Measurements from ENCODE around the gene PRKCA.

PRKCA gene

DNA sequence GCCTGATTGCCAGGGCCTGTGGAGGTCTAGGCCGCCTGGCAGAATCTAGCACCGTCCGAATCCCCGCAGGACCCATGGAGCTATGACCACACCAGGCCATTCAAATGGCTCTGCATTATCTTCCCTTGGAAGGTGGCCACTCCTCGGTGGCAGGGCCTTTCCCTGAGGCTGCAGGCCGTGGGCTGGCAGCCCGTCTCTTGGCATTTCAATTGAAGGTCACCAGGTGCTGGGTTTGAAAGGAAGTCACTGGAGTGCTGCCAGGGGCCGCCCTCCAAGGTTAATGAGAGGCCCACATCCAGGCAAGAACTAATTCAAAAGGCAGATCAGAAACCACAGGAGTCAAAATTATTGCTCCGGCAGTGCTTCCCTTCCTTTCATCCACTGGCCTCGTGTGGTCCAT is 504.8 kb downstream of the PRKCA start:
- DNase-seq (ENCODE audit: low spot score) = no peak
- TF ChIP-seq, protein P1, sequence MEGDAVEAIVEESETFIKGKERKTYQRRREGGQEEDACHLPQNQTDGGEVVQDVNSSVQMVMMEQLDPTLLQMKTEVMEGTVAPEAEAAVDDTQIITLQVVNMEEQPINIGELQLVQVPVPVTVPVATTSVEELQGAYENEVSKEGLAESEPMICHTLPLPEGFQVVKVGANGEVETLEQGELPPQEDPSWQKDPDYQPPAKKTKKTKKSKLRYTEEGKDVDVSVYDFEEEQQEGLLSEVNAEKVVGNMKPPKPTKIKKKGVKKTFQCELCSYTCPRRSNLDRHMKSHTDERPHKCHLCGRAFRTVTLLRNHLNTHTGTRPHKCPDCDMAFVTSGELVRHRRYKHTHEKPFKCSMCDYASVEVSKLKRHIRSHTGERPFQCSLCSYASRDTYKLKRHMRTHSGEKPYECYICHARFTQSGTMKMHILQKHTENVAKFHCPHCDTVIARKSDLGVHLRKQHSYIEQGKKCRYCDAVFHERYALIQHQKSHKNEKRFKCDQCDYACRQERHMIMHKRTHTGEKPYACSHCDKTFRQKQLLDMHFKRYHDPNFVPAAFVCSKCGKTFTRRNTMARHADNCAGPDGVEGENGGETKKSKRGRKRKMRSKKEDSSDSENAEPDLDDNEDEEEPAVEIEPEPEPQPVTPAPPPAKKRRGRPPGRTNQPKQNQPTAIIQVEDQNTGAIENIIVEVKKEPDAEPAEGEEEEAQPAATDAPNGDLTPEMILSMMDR (IDR thresholded peaks at IDR 0.05; ENCODE audit: extremely low read depth, missing control alignments) = no peak

DNA sequence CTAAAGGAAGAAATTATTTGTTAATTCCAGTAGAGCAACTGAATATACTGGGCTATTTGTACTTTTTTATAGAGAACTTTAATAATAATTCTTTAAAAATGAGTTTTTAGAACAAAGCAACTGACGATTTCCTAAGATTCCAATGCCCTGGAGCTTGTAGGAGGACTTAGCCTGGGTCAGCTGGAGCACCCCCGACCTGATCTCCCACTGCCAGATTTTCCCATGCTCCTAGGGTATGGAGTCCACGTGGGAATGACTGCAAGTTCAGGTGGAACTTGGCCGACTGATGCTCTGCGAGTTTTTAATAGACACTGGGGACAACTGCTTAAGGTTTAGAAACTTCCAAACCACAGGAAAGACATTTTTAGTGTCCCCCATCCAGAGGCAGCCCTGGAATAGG is 507.0 kb downstream of the PRKCA start:
- DNase-seq (ENCODE audit: low spot score) = no peak
- TF ChIP-seq, protein P1 (IDR thresholded peaks at IDR 0.05; ENCODE audit: extremely low read depth, missing control alignments) = no peak

DNA sequence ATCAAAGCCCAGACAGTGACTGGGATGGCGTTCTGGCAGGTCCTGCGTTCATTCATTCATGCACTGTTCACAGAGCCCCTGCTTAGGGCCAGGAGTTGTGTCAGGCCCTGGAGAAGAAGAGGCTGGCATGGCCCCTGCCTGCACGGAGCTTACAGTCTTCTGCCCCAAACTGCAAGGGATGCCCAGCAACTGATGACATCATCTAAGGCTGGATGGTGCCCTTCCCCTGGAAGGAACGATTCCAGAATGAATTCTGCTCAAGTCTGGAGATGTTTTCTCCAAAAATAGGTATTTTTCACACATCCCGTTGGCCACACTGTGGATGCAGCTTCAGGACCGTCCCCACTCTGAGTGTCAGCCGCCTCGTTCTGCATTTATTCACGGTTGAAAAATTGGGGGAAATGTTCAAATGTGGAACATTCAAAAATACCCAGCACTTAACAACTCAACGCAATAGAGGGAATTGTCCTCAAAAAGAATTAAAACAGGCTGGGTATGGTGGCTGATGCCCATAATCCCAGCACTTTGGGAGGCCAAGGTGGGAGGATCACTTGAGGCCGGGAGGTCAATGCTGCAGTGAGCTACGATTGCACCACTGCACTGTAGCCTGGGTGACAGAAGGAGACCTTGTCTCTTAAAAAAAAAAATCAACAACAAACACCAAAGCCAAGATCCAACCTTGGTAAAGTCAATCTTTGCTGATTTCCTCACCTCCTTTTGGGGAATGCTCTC is 508.7 kb downstream of the PRKCA start:
- DNase-seq (ENCODE audit: low spot score) = no peak
- TF ChIP-seq, protein P1 (IDR thresholded peaks at IDR 0.05; ENCODE audit: extremely low read depth, missing control alignments) = no peak

DNA sequence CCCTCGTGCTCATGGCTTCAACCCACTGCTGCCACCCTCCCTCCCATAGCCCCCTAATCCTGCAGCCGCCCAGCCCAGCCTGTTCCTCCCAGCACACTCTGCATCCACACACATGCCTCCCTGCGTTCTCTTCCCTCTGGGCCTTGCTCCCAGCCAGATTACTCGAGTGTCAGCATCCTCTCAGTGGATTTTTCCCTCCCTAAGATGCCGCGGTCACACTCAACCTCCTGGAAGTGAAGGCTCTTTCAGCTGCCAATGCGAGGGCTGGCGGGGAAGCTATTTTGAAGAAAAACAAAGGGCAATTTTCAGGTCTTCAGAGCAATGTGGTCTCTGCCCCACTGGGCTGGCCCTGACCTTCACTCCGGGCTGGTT is 509.3 kb downstream of the PRKCA start:
- TF ChIP-seq, protein P1 (IDR thresholded peaks at IDR 0.05; ENCODE audit: extremely low read depth, missing control alignments) = no peak

DNA sequence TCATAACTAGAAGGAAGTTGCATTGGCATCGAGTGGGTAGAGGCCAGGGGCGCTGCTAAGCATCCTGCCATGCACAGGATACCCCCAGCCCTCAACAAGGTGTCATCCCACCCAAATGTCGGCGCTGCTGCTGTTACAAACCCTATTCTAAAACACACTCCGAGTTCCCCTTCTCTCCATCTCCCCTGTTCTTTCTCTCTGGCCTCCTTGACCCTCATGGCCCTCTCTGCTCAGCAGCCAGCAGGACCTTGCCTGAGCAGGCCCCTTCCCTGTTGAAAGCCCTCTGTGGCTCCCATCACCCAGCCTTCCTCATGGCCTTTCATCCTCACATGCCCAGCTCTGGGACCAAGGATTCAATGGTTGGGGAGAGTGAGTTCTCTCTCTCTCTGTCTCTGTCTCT is 510.2 kb downstream of the PRKCA start:
- no peak for DNase-seq (ENCODE audit: low spot score)
- TF ChIP-seq, protein P1 (IDR thresholded peaks at IDR 0.05; ENCODE audit: extremely low read depth, missing control alignments) = no peak

More for the DNA sequence above, 509.3 kb downstream of the PRKCA start:
- DNase-seq (ENCODE audit: low spot score) = no peak

DNA sequence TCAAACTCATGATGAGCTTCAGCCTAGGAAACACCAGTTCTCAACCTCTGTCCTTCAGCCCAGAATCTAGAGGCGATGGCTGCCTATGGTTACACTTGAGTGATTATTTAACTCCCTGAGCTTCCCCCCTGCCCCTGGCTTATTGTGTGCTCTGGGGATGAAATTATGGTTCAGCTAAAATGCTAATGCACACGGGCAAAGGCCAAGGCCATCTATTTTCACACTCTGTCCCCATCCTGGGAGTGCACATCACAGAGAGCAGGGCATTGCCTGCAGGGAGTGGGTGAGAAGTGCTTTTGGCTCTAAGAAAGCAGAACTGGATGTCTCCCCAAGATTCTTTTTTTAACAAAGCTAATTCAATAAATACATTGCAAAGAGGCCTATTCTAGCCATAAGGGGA is 510.9 kb downstream of the PRKCA start:
- no peak for DNase-seq (ENCODE audit: low spot score)
- TF ChIP-seq, protein P1 (IDR thresholded peaks at IDR 0.05; ENCODE audit: extremely low read depth, missing control alignments) = no peak

DNA sequence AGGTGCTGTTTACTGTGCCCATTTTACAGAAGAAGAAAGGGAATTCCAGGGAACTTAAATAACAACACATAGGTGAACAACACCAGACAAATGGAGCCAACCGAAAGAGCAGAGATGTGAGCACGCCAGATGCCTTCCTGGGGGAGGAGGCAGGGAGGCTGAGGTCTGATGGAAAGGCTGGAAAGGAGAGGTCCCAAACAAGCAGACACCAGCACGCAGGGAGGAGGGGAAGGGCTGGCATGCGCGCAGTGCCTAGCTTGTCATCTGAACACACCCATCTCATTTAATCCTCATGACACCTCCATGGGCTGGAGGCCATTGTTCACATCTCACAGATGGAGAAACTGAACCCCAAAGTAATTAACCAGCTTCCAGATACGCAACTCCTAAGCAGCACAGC is 511.6 kb downstream of the PRKCA start:
- DNase-seq (ENCODE audit: low spot score) = no peak
- TF ChIP-seq, protein P1 (IDR thresholded peaks at IDR 0.05; ENCODE audit: extremely low read depth, missing control alignments) = no peak

Measured in GM20000 (cell line).